Small intestine (tissue), 7 donors: ENCODE measurements around the gene AMMECR1. TPM values are rescaled to one million over a fixed set of nuclear protein-coding genes. Genes with fewer than 3 reads are reported as not detected.

Source experiments
- DNase-seq, 2 donors: peaks; one replicate each; pipeline versions ENCODE4 v3.0.0 to v3.0.0-alpha.2; 2013
- FAIRE-seq: peaks from 2 replicates; lab custom pipeline; 2012; peaks lifted over from hg19 to GRCh38; lab: Jason Lieb, UNC
- H3K27ac ChIP-seq, 3 donors: one replicate each; pipeline ENCODE4 v1.5.1; 2013; ENCODE audit warnings: low read length in 2 of 3, mild to moderate bottlenecking in 2 of 3, control low read depth in 1 of 3, inconsistent platforms in 1 of 3, low read depth in 1 of 3, moderate library complexity in 1 of 3
- H3K27me3 ChIP-seq, 3 donors: one replicate each; pipeline ENCODE4 v1.6.1; 2013; ENCODE audit warnings: low read length in 3 of 3, inconsistent platforms in 1 of 3; ENCODE audit not compliant: control insufficient read depth in 3 of 3, insufficient read depth in 3 of 3
- H3K36me3 ChIP-seq, 3 donors: one replicate each; pipeline ENCODE4 v1.6.1; 2013; ENCODE audit warnings: low read length in 3 of 3, inconsistent platforms in 1 of 3, low read depth in 1 of 3, mild to moderate bottlenecking in 1 of 3, moderate library complexity in 1 of 3; ENCODE audit not compliant: control insufficient read depth in 3 of 3, insufficient read depth in 2 of 3
- H3K4me1 ChIP-seq, 3 donors: one replicate each; pipeline ENCODE4 v1.6.1; 2013; ENCODE audit warnings: low read length in 2 of 3, inconsistent platforms in 1 of 3, low read depth in 1 of 3, mild to moderate bottlenecking in 1 of 3, moderate library complexity in 1 of 3; ENCODE audit not compliant: control insufficient read depth in 3 of 3, insufficient read depth in 2 of 3
- H3K4me3 ChIP-seq, 3 donors: one replicate each; pipeline ENCODE4 v1.5.1; 2013; ENCODE audit warnings: low read length in 3 of 3, control low read depth in 1 of 3, inconsistent platforms in 1 of 3, low read depth in 1 of 3, mild to moderate bottlenecking in 1 of 3, moderate library complexity in 1 of 3
- H3K9me3 ChIP-seq, 2 donors: one replicate each; pipeline ENCODE4 v1.6.1; 2013; ENCODE audit warnings: low read depth in 1 of 2, low read length in 1 of 2; ENCODE audit not compliant: control insufficient read depth in 2 of 2, insufficient read depth in 1 of 2
- WGBS, 3 donors: extraction: QIAGEN DNeasy Blood & Tissue Kit; methylation state at CpG; one replicate each; pipeline ENCODE4 v1.1.7; 2013; 5-methylcytosine and 5-hydroxymethylcytosine counted together
- polyA plus RNA-seq, 4 donors: library from polyadenylated mRNA; stranded (reverse) in 3 of 4; unstranded in 1 of 4; fragments of 200-250 nt in 3 of 4; fragments of 120-200 nt in 1 of 4; gene quantifications; one replicate each; pipeline versions ENCODE4 v1.2.1 to v1.2.3, GENCODE V29; 2013
- donor health status: healthy with polysubstance abuse.
- donor health status: control.
- donor health status: control.
- donor health status: Bipolar disorder and iron deficiency.
- donor health status: healthy.

AMMECR1 gene
- polyA plus RNA-seq, 4 donors, result 2.2 to 10.6 (median 4.1) TPM

- DNase-seq, result no peak
- Histone ChIP-seq H3K27me3 (no peaks in the 10 kb centered on the region), H3K36me3 (no peaks in the 10 kb centered on the region), H3K4me3 (no peak overlapping the region), H3K27ac (no peak overlapping the region), H3K4me1 (peaks cover 0 to 2% (median 0%) of the 10 kb centered on the region in 3 donors), H3K9me3 (no peaks in the 10 kb centered on the region)
- FAIRE-seq, result no peak
- whole genome bisulfite sequencing, 3 donors, result 73 to 89% (median 88%) methylated on average over 3 of the region's 3 CpGs
Measured at GRCh38 chrX:110212299-110212698, 105.6 kb downstream of the AMMECR1 start.

DNA sequence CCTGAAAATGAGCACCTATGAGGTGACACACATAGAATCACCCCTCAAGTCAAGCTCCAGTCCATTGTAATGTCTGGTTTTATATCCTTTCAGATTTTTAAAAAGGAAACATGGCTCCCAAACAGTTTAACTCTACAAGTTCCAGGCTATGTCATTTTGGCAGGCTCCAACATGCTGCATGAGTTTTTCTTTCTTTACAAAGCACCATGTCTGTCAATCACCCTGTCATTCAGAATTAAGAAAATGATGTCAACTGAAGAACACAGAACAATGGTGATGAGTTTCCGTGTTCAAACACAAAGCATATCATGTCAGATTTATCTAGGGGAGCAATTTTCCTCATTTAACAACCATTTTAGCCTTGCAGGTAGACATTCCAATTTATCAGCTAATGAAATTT lies 106.5 kb downstream of the AMMECR1 start:
- DNase-seq (no peak), FAIRE-seq (no peak)
- Histone ChIP-seq H3K9me3 (no peaks in the 10 kb centered on the region), H3K27ac (no peak overlapping the region), H3K4me1 (peaks cover 0 to 2% (median 0%) of the 10 kb centered on the region in 3 donors), H3K27me3 (no peaks in the 10 kb centered on the region), H3K4me3 (no peak overlapping the region), H3K36me3 (no peaks in the 10 kb centered on the region)
- 84 to 98% (median 95%) methylated on average over 1 of the region's 1 CpG for WGBS, 3 donors

DNA sequence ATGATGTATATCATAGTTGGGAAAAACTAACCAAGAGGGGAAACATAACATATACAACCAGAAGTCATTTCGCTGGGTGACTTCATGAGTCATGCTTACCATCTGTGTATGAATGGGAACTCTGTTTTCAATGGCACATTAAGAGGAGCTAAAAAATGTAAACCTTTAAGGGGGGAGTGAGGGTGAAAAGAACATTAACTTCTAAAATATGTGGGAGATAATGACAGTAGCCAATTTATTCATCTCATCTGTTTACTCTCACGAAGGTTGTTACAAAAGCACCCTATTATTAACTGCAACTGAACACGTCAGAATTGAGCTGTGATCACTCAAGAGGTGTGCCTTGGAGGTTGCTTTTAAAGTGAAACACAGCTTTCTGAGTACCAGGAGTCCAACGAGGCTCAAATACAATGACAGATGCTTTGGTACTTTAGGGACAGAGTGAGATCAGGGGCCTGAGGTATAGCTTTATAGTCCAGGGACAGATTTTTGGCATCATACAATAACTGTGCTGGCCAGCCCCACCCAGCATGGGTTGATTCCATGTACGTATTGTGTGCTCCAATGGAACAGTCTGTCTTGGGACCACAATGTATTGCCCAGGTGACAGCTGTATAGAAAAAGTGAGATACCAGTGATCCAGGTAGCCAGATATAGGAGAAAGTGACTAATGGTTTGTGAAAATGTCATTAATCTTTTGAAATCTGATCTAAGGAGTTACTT lies 107.3 kb downstream of the AMMECR1 start:
- H3K27ac ChIP-seq, result no peak overlapping the region
- no peak overlapping the region for H3K4me3 ChIP-seq
- FAIRE-seq (no peak), DNase-seq (no peak)
- H3K27me3 ChIP-seq, result no peaks in the 10 kb centered on the region
- no peaks in the 10 kb centered on the region for H3K9me3 ChIP-seq
- 56 to 68% (median 67%) methylated on average over 5 of the region's 5 CpGs for WGBS, 3 donors
- H3K4me1 ChIP-seq, result peaks cover 0 to 1% (median 0%) of the 10 kb centered on the region in 3 donors
- H3K36me3 ChIP-seq, result no peaks in the 10 kb centered on the region

DNA sequence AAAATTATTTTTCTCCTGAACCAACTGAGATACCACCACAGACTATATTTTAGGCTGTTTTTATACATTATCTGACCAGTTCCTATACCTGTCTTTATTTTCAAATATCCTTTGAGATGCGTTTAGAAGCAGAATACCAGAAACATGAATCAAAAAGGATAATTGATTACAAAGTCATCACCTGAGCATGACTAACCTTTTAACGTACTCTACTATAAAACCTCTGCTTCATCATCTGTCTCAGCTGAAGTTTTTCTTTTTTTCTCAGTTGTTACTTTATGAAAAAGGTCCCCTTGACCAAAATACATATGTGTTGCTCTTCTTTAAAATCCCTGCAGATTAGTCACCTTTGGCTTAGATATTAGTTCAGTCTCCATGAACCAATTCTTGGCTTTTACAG lies 109.8 kb downstream of the AMMECR1 start:
- H3K4me3 ChIP-seq, result no peak overlapping the region
- no peaks in the 10 kb centered on the region for H3K4me1 ChIP-seq
- DNase-seq (no peak), FAIRE-seq (no peak)
- WGBS, 3 donors, result 70 to 98% (median 83%) methylated on average over 2 of the region's 2 CpGs
- H3K36me3 ChIP-seq, result no peaks in the 10 kb centered on the region
- no peaks in the 10 kb centered on the region for H3K9me3 ChIP-seq
- H3K27me3 ChIP-seq, result peaks cover 0 to 2% (median 0%) of the 10 kb centered on the region in 3 donors
- no peak overlapping the region for H3K27ac ChIP-seq

DNA sequence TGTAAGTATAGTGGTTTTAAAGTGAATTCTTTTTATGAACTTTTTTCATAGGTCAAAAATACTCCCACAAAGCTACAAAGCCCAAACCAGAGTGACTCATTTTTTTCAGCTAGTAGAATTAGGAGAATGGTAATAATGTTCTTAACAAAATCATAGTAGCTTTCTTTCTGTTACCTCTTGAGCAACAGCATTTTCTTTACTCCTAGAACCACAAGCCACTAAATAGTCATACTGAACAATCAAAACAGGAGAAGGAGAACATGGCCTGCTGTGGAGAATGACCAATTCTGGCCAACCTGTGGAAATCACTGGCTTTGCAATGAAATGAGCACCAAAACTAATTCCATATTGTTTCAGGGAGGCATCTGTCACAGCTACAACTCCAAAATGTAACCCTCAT lies 112.9 kb downstream of the AMMECR1 start:
- no peaks in the 10 kb centered on the region for H3K36me3 ChIP-seq
- DNase-seq, result no peak
- no peak overlapping the region for H3K4me3 ChIP-seq
- H3K27me3 ChIP-seq, result peaks cover 0 to 2% (median 0%) of the 10 kb centered on the region in 3 donors
- H3K27ac ChIP-seq, result no peak overlapping the region
- no peak for FAIRE-seq
- H3K9me3 ChIP-seq, result no peaks in the 10 kb centered on the region
- H3K4me1 ChIP-seq, result no peaks in the 10 kb centered on the region

DNA sequence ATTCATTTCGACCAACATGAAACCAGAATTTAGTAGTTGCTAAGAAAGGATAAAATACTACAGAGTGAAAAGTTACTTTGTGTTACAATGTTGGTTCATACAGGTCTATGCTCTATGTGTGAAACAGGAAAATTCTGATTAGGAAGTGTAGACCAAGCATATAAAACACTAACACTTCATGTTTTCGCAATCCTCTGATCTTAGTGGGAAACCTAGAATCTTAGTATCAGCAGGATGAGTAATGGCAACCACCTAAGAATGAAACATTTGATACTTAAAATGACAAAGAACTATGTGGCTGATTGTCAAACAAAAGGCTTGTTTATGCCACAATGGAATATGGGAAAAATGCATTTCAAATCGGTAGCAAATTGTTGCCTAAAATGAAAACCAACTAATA lies 116.1 kb downstream of the AMMECR1 start:
- H3K27ac ChIP-seq, result no peak overlapping the region
- H3K27me3 ChIP-seq, result peaks cover 0 to 2% (median 0%) of the 10 kb centered on the region in 3 donors
- H3K9me3 ChIP-seq, result no peaks in the 10 kb centered on the region
- FAIRE-seq, result no peak
- DNase-seq, result no peak
- H3K4me1 ChIP-seq, result no peaks in the 10 kb centered on the region
- no peak overlapping the region for H3K4me3 ChIP-seq
- 73 to 93% (median 91%) methylated on average over 3 of the region's 3 CpGs for WGBS, 3 donors
- H3K36me3 ChIP-seq, result no peaks in the 10 kb centered on the region

GRCh38 chrX:110194977-110195376 lies 122.9 kb downstream of the AMMECR1 start:
- FAIRE-seq (no peak), DNase-seq (no peak)
- no peaks in the 10 kb centered on the region for H3K27me3 ChIP-seq
- H3K4me1 ChIP-seq, result no peaks in the 10 kb centered on the region
- 66 to 82% (median 69%) methylated on average over 3 of the region's 3 CpGs for WGBS, 3 donors
- no peak overlapping the region for H3K4me3 ChIP-seq
- H3K27ac ChIP-seq, result no peak overlapping the region
- H3K9me3 ChIP-seq, result no peaks in the 10 kb centered on the region
- H3K36me3 ChIP-seq, result peaks cover 0 to 2% (median 2%) of the 10 kb centered on the region in 3 donors

DNA sequence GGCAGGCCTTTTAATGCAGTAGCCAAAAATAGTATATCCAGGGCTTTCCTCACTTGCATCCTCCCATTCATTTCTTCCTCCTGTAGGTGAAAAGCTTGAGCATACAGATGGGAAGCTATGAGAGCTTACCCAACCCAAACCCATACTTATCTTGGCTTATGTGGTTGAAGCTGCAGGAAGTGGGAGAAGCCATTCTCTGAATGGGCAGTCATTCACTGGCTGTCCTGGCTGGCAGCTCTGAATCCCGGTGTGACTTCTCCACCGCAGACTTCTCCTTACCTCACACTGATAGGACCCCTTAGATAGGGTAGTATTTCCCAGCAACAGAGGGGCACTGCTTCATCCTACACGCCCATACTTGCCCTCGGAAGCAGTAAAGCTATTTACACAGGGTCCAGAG lies 125.4 kb downstream of the AMMECR1 start:
- 83 to 93% (median 88%) methylated on average over 4 of the region's 4 CpGs for WGBS, 3 donors
- Histone ChIP-seq H3K4me1 (no peaks in the 10 kb centered on the region), H3K36me3 (peaks cover 0 to 2% (median 2%) of the 10 kb centered on the region in 3 donors), H3K27ac (no peak overlapping the region), H3K9me3 (no peaks in the 10 kb centered on the region), H3K4me3 (no peak overlapping the region), H3K27me3 (no peaks in the 10 kb centered on the region)
- no peak for FAIRE-seq
- DNase-seq, result no peak
